IMR-90 (cell line): Measurements from ENCODE around the gene PLA2G4A. TPM values are rescaled to one million over a fixed set of nuclear protein-coding genes. Genes with fewer than 3 reads are reported as not detected.
A peak's percentile ranks its signal among the peaks of the same experiment; 100 is the strongest.

Source experiments
- ATAC-seq: fragments of 200-7000 bp; cut with Tn5 transposase; 2 replicates; pipeline ENCODE4 v1.9.1; 2020; ENCODE audit warnings: low read depth, mild to moderate bottlenecking, moderate library complexity
- BruUV-seq: library from RNA; stranded (reverse); fragments of 400-500 nt; replicated peaks from 2 replicates; lab custom pipeline; 2021; lab: Mats Ljungman, UMichigan
- CTCF ChIA-PET: fragments of 300-600 bp; formaldehyde crosslinking; extraction: SDS; loops from one replicate; lab custom pipeline; 2021; ENCODE audit warnings: antibody characterized with exemption; lab: Yijun Ruan, JAX
- POLR2A ChIA-PET: fragments of 300-600 bp; sonication (Branson Sonifier 250); formaldehyde crosslinking; loops from one replicate; lab custom pipeline; 2022; ENCODE audit warnings: antibody characterized with exemption; ENCODE audit not compliant: unreplicated experiment; lab: Charles Lee
- DNase-seq: peaks from one replicate; pipeline ENCODE4 v3.0.0; 2013
- H2AFZ ChIP-seq: replicated peaks from 2 replicates; pipeline ENCODE3; 2013; ENCODE audit warnings: low read length, mild to moderate bottlenecking; ENCODE audit not compliant: poor library complexity
- H2AK5ac ChIP-seq: 2 replicates; pipeline ENCODE4 v1.6.1; 2013; ENCODE audit warnings: low read depth, low read length, inconsistent platforms
- H2AK9ac ChIP-seq: replicated peaks from 2 replicates; pipeline ENCODE3; 2013; ENCODE audit warnings: mild to moderate bottlenecking, low read depth, low read length, moderate library complexity; ENCODE audit not compliant: poor library complexity
- H2BK120ac ChIP-seq: 2 replicates; pipeline ENCODE4 v1.6.1; 2013; ENCODE audit warnings: low read depth, low read length, inconsistent platforms
- H2BK15ac ChIP-seq: 3 replicates; pipeline ENCODE4 v1.6.1; 2013; ENCODE audit warnings: low read depth, low read length, inconsistent platforms
- H2BK20ac ChIP-seq: 2 replicates; pipeline ENCODE4 v1.6.1; 2013; ENCODE audit warnings: low read depth, mild to moderate bottlenecking, inconsistent platforms, low read length, moderate library complexity
- H2BK5ac ChIP-seq: 2 replicates; pipeline ENCODE4 v1.6.1; 2013; ENCODE audit warnings: mild to moderate bottlenecking, low read depth, low read length, inconsistent platforms; ENCODE audit not compliant: poor library complexity, severe bottlenecking
- H3K14ac ChIP-seq: replicated peaks from 2 replicates; pipeline ENCODE4 v1.6.1; 2013; ENCODE audit warnings: low read depth, low read length, inconsistent platforms
- H3K18ac ChIP-seq: 2 replicates; pipeline ENCODE4 v1.6.1; 2013; ENCODE audit warnings: low read depth, low read length, control low read depth
- H3K23ac ChIP-seq: 2 replicates; pipeline ENCODE4 v1.6.1; 2013; ENCODE audit warnings: low read depth, low read length, inconsistent platforms
- H3K27ac ChIP-seq: 2 replicates; pipeline ENCODE4 v1.5.1; 2013; ENCODE audit warnings: mild to moderate bottlenecking, control low read depth, low read length; ENCODE audit not compliant: insufficient read depth
- H3K27me3 ChIP-seq: 2 replicates; pipeline ENCODE4 v1.6.1; 2013; ENCODE audit warnings: low read length; ENCODE audit not compliant: control insufficient read depth, insufficient read depth
- H3K36me3 ChIP-seq: 2 replicates; pipeline ENCODE4 v1.6.1; 2013; ENCODE audit warnings: low read length, mixed read lengths; ENCODE audit not compliant: control insufficient read depth, insufficient read depth
- H3K4ac ChIP-seq: 2 replicates; pipeline ENCODE4 v1.6.1; 2013; ENCODE audit warnings: low read depth, low read length, inconsistent platforms
- H3K4me1 ChIP-seq: 2 replicates; pipeline ENCODE4 v1.6.1; 2013; ENCODE audit warnings: low read length, mixed read lengths; ENCODE audit not compliant: control insufficient read depth, insufficient read depth
- H3K4me2 ChIP-seq: 2 replicates; pipeline ENCODE4 v1.6.1; 2013; ENCODE audit warnings: low read depth, mild to moderate bottlenecking, control low read depth, low read length, moderate library complexity
- H3K4me3 ChIP-seq: 2 replicates; pipeline ENCODE4 v1.5.1; 2013; ENCODE audit warnings: low read depth, mild to moderate bottlenecking, control low read depth, low read length, moderate library complexity; ENCODE audit not compliant: insufficient read depth
- H3K56ac ChIP-seq: 2 replicates; pipeline ENCODE4 v1.6.1; 2013; ENCODE audit warnings: low read length, inconsistent platforms; ENCODE audit not compliant: insufficient read depth; ENCODE audit errors: extremely low read depth
- H3K79me1 ChIP-seq, 2 experiments: 2 replicates each; pipeline ENCODE4 v1.6.1; 2013; ENCODE audit warnings: low read length in 2 of 2, inconsistent platforms in 1 of 2, low read depth in 1 of 2
- H3K9ac ChIP-seq: 2 replicates; pipeline ENCODE4 v1.6.1; 2013; ENCODE audit warnings: low read depth, low read length, control low read depth
- H3K9me1 ChIP-seq: 2 replicates; pipeline ENCODE4 v1.6.1; 2013; ENCODE audit warnings: low read length, inconsistent platforms; ENCODE audit not compliant: insufficient read depth
- H3K9me3 ChIP-seq: 2 replicates; pipeline ENCODE4 v1.6.1; 2013; ENCODE audit warnings: low read length; ENCODE audit not compliant: control insufficient read depth, insufficient read depth
- H4K20me1 ChIP-seq: 2 replicates; pipeline ENCODE4 v1.6.1; 2013; ENCODE audit warnings: low read length, inconsistent platforms; ENCODE audit not compliant: insufficient read depth
- H4K5ac ChIP-seq: 2 replicates; pipeline ENCODE4 v1.6.1; 2013; ENCODE audit warnings: mild to moderate bottlenecking, low read depth, low read length, control low read depth
- H4K8ac ChIP-seq, 2 experiments: 2 replicates each; pipeline ENCODE4 v1.6.1; 2013; ENCODE audit warnings: low read depth in 2 of 2, low read length in 2 of 2, control low read depth in 1 of 2, inconsistent platforms in 1 of 2
- H4K91ac ChIP-seq: 2 replicates; pipeline ENCODE4 v1.6.1; 2013; ENCODE audit warnings: low read depth, low read length, inconsistent platforms; ENCODE audit not compliant: insufficient read depth
- BHLHE40 ChIP-seq: fragments of 150-350 bp; IDR thresholded peaks from 2 replicates; pipeline ENCODE4 v1.6.1; 2016; ENCODE audit warnings: mild to moderate bottlenecking, low read depth, low read length
- CEBPB ChIP-seq: IDR thresholded peaks from 2 replicates; pipeline ENCODE4 v1.6.1; 2012; ENCODE audit warnings: low read depth, low read length, improper control_type of control experiment
- CTCF ChIP-seq: conservative IDR thresholded peaks from 2 replicates; pipeline ENCODE4 v1.5.1; 2012; ENCODE audit warnings: mild to moderate bottlenecking, low read depth, low read length, improper control_type of control experiment
- ELK1 ChIP-seq: fragments of 150-350 bp; IDR thresholded peaks from 2 replicates; pipeline ENCODE4 v1.6.1; 2016; ENCODE audit warnings: low read depth, mild to moderate bottlenecking, low read length, moderate library complexity, borderline replicate concordance
- FOS ChIP-seq: fragments of 150-350 bp; IDR thresholded peaks from 2 replicates; pipeline ENCODE4 v1.6.1; 2016; ENCODE audit warnings: low read depth, low read length
- MAFK ChIP-seq: IDR thresholded peaks from 2 replicates; pipeline ENCODE4 v1.6.1; 2012; ENCODE audit warnings: low read depth, low read length, improper control_type of control experiment
- MAZ ChIP-seq: IDR thresholded peaks from 2 replicates; pipeline ENCODE4 v1.6.1; 2012; ENCODE audit warnings: low read depth, mild to moderate bottlenecking, low read length, improper control_type of control experiment, moderate library complexity, borderline replicate concordance
- MXI1 ChIP-seq: IDR thresholded peaks from 2 replicates; pipeline ENCODE4 v1.6.1; 2012; ENCODE audit warnings: low read depth, mild to moderate bottlenecking, low read length, moderate library complexity, borderline replicate concordance
- NFE2L2 ChIP-seq: fragments of 150-350 bp; IDR thresholded peaks from 2 replicates; pipeline ENCODE4 v1.6.1; 2016; ENCODE audit warnings: low read depth, mild to moderate bottlenecking, low read length
- POLR2A ChIP-seq: IDR thresholded peaks from 2 replicates; pipeline ENCODE4 v1.6.1; 2012; ENCODE audit warnings: mild to moderate bottlenecking, low read depth, low read length
- RAD21 ChIP-seq: IDR thresholded peaks from 2 replicates; pipeline ENCODE4 v1.6.1; 2012; ENCODE audit warnings: low read length, improper control_type of control experiment
- RCOR1 ChIP-seq: IDR thresholded peaks from 2 replicates; pipeline ENCODE4 v1.6.1; 2012; ENCODE audit warnings: mild to moderate bottlenecking, low read length, improper control_type of control experiment; ENCODE audit not compliant: insufficient replicate concordance
- SMC3 ChIP-seq: fragments of 150-350 bp; IDR thresholded peaks from 2 replicates; pipeline ENCODE4 v1.6.1; 2016; ENCODE audit warnings: low read depth, mild to moderate bottlenecking, antibody characterized with exemption, low read length, moderate library complexity
- USF2 ChIP-seq: fragments of 150-350 bp; IDR thresholded peaks from 2 replicates; pipeline ENCODE4 v1.6.1; 2017; ENCODE audit warnings: mild to moderate bottlenecking, antibody characterized with exemption, low read length, low read depth
- WGBS, 2 experiments: methylation state at CpG; one replicate each; pipeline versions ENCODE4 v1.1.5 to v1.1.7; 2013; ENCODE audit warnings: missing lambda C conversion rate in 2 of 2; ENCODE audit not compliant: insufficient read length in 1 of 2; ENCODE audit errors: extremely low coverage in 2 of 2; 5-methylcytosine and 5-hydroxymethylcytosine counted together
- dilution Hi-C: fragments of 300-500 bp; cut with HindIII; formaldehyde crosslinking; loops from one replicate; pipeline ENCODE4 v1.14.3; 2018; ENCODE audit warnings: low sequenced_read_pairs; ENCODE audit not compliant: unreplicated experiment
- in situ Hi-C: fragments of 300-500 bp; cut with MboI; formaldehyde crosslinking; loops from 3 replicates; pipeline ENCODE4 v1.14.3; 2019; ENCODE audit warnings: low sequenced_read_pairs, inconsistent platforms, mixed read lengths
- intact Hi-C: fragments of 100-400 bp; cut with micrococcal nuclease; formaldehyde crosslinking; loops from 2 replicates; pipeline ENCODE4 v1.10.0; 2022
- polyA plus RNA-seq, 3 experiments: library from polyadenylated mRNA; depleted of rRNA; stranded (reverse); fragments of >200 nt; gene quantifications; 2 replicates each; pipeline ENCODE4 v1.2.3, GENCODE V29; 2012; ENCODE audit warnings: low replicate concordance in 1 of 3
- total RNA-seq: library from RNA; depleted of rRNA; stranded (reverse); fragments of >200 nt; gene quantifications from 2 replicates; pipeline ENCODE4 v1.2.3, GENCODE V29; 2012

The PLA2G4A gene
- total and polyA plus RNA-seq, 2 of the 4 experiments (the other 2 are of a cell fraction): 1.6 to 3.8 TPM

- Histone ChIP-seq H2AK5ac (no peak overlapping the region), H2BK5ac (peak overlapping the region; percentile 65), H3K27me3 (no peaks in the 10 kb centered on the region), H3K9me3 (no peaks in the 10 kb centered on the region), H4K91ac (no peak overlapping the region), H2BK20ac (peak overlapping the region; percentile 72; the same call in 1 of the 2 replicates), H2BK15ac (0 out of 3 replicates have a peak overlapping the region, but pooled peaks have one; percentile 54), H3K23ac (no peak overlapping the region), H3K79me1 (no peaks in the 10 kb centered on the region), H3K4me1 (no peaks in the 10 kb centered on the region; the same call in 1 of the 2 replicates), H2AK9ac (no peak overlapping the region), H3K56ac (peak overlapping the region; percentile 26; the same call in 1 of the 2 replicates), H3K9ac (no peak overlapping the region), H3K4me3 (no peak overlapping the region), H4K5ac (no peak overlapping the region), H4K8ac (0 out of 4 replicates have a peak overlapping the region, but pooled peaks of 1 of the 2 experiments have one; percentile 40), H3K4me2 (no peak overlapping the region; the same call in 1 of the 2 replicates), H2BK120ac (no peak overlapping the region; the same call in 1 of the 2 replicates), H3K4ac (peak overlapping the region; percentile 61; the same call in 1 of the 2 replicates), H4K20me1 (no peaks in the 10 kb centered on the region), H3K27ac (no peak overlapping the region), H3K36me3 (no peaks in the 10 kb centered on the region), H3K14ac (no peak overlapping the region), H3K18ac (no peak overlapping the region; the same call in 1 of the 2 replicates), H2AFZ (no peak overlapping the region), H3K9me1 (no peaks in the 10 kb centered on the region; the same call in 1 of the 2 replicates)
- no TSS peak for BruUV-seq
- POLR2A ChIA-PET: no interaction called here
- DNase-seq (peak; percentile 41), ATAC-seq (no peak)
- intact Hi-C loops (no loop called here), dilution Hi-C loops (no loop called here), in situ Hi-C loops (no loop called here)
- CTCF ChIA-PET: interaction anchor here (0.6 kb wide), 1 partner anchor 87 kb away, joined by 3 read pairs; no protein-coding TSS in a partner anchor
- WGBS, 2 experiments: no CpG with 5 or more reads among the region's 7 CpGs
- TF ChIP-seq RAD21: no peak
- no peak for TF ChIP-seq USF2
- no peak for TF ChIP-seq MAZ
- no peak for TF ChIP-seq MAFK
- TF ChIP-seq BHLHE40: no peak
- TF ChIP-seq CTCF: no peak
- TF ChIP-seq NFE2L2: no peak
- TF ChIP-seq CEBPB: no peak
- no peak for TF ChIP-seq SMC3
- TF ChIP-seq POLR2A: no peak
- TF ChIP-seq RCOR1: no peak
- TF ChIP-seq FOS: no peak
- no peak for TF ChIP-seq MXI1
- TF ChIP-seq ELK1: no peak
Observed at GRCh38 chr1:186792870-186793581, 35.7 kb upstream of the PLA2G4A start.
